ENCODE measurements around the gene PPP1R1C.
"Not testable (repeated sequence)": the region's sequence is repeated elsewhere in the genome, so short reads cannot be mapped to it uniquely, and the experiment has no call there.

The PPP1R1C gene
- total RNA-seq = 0 to 0.10 (median 0.03) reads per million in 18 experiments

DNA sequence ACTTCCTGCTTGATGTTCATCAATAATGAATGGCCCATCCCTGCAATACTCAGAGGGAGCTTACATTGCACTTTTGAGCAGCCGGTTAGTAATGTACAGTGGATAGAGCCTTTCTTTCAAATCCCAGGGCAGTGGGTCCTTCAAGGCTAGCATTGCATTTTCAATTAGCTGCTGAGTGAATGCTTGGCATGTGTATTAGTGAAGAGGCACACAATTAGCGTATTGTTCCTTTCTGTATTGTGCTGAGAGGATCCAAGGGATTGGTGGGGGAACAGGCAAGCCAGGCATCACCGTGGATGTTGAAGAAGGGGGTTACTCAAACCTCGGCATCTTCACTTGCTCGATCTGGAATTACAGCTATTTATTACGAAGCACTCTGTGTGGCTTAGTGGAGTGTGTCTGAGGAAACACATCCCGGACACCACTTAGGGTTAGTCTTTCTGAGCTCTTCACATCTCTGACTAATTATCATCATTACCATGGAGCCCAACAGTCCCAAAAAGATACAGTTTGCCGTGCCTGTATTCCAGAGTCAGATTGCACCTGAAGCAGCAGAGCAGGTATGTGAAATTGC, at the start of gene PPP1R1C:
Gene PPP1R1C, plus strand, starts transcription at position 222 of the 574 bp plus-strand sequence. Its CDS starts 258 bp downstream, at position 480.
- no peak for DNase-seq

DNA sequence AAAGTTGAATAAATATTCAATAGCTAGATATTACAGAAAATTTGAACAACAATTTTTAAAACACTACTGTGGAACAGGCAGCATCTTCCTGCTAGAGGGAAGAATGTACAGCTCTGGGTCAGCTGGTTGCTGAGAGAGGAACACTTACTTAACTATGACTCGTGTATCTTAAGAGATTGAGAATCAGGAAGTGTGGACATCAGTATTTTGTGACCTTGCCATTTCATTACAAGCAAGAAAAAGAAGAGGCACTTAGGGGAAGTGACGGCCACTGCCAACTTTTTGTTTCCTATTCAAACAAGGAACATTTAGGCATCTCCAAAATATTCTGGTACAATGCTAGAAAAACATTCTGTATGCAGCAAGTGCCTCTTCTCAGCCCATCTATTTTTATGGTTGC, 48.2 kb upstream of the PPP1R1C start:
- peak; percentile 89 to 93 for DNase-seq

DNA sequence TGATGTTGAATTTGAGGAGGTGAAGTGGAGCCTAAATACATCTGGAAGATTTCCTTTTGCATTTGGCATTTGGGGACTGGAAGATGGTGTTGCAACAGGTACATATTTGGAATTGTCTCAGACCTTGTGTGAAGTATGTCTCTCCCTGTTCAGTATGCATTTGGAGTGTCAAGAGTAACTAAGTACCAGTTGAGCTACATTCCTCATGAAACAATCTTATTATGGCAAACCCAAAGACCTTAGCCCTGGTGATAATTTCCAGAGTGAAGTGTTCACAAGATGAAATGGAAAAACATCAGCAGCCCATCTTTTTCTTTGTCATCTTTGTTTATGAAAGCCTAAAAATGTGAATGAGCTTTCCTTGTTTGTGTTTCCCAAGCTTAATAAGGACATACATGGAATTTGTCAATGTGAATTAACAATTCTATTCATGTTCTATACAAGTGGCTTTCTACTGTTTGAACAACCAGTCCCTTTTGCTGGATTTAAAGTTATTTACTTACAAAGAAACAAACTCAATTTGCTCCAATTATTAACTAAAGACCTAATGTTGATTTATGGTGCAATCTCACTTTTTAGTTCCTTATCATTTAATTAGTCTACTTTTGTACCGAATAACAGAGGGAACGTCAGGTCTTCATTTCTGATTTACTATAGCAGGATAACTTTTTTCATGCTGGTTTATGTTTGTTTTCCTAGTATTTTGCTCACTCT, 42.1 kb upstream of the PPP1R1C start:
- DNase-seq = no peak

- DNase-seq = no peak
These were observed 41.3 kb upstream of the PPP1R1C start for GRCh38 chr2:181944164-181944913.

DNA sequence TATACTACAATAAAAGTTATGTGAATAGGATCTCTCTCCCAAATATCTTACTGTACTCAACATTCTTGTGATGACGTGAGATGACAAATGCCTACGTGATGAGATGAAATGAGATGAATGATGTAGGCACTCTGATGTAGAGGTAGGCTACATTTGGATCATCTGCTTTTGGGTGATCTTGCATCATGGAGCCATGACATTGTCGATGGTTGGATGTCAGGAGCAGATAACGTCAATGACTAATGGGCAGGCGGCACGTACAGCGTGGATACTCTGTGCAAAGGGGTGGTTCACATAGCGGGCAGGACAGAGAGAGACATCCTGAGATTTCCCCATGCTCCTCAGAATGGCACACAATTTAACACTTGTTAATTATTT, 40.8 kb upstream of the PPP1R1C start:
- DNase-seq = no peak

DNA sequence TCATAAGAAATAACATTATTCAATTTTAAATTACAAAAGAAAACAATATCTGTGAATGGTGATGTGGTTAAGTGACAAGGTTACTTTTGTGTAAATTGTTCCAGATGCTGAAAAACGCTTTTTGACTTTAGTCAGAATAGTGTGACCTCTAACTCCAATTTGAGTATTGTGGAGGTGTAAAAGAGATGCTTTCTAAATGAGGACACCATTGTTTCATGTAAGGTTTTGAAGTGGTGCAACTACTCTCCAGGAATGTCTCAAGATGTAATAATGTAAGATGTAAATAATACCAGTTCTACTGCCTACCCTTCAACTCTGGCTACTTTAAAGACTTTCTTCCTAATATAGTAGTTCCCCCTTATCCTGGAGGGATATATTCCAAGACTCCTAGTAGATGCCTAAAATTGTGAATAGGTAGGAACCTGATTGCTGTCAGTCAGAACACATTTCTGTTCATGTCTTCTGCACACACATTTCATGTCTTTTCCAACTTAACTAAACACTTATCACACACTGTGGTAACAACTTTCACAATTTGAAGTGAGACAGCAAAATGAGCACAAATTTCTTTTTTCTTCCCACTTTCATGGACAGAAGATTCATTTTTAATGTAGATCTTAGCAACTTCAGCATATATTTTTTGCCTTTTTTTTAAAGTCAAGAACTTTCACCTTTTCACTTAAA, 39.1 kb upstream of the PPP1R1C start:
- no peak for DNase-seq

GRCh38 chr2:181947273-181947672, 38.4 kb upstream of the PPP1R1C start:
- DNase-seq = no peak

DNA sequence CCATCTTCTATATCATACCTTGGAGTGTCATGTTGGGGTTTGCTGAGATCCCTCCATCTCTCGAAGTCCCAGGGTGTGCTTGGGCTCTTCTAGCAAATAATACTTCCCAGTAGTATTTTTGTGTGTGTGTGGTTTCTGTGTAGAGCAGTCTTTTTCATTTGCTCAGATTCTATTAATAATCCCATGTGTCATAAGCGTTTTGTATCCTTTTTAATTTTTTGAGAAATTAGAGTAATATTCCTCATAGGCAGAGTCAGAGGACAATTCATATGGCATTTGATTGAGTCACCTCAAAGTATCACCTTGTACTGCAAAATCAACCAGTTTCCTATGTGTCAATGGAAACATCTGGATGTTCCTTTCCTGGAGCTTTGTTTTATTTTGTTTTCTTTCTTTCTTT, 37.4 kb upstream of the PPP1R1C start:
- DNase-seq = no peak

- no peak for DNase-seq
These were observed 36.6 kb upstream of the PPP1R1C start for GRCh38 chr2:181949047-181949446.

DNA sequence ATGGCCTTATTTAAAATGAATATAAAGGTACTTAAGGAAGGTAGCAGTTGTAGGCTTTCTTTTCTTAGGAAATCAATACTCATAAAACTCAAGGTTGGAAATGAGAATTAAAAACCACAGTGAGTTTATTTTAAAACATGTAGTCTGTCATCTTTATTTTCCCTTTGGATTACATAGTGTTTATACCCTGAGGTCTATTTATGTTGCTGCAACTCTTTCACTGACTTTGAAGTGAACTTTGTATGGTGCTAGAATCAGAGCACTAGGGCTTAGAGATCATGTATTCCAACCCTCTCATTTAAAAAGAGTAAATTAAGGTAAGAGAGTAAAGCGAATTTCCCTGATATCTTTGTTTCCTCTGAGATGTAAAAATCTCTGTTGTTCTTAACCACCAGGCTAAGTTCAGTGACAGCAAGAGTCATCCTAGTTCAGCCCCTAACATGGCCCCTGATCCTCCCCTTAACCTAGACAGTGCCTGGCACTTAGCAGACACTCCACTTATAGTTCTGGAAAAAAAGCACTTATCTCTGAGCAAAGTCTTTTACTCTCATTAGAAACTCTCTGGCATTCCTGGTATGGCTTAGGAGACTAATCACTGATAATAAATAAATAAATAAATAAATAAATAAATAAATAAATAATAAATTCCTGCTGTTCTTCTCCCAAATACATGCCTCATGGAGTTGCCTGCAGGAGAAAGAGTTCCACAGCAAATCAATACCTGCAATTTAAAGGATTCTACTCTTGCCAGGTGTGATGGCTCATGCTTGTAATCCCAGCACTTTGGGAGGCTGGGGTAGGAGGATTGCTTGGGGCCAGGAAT, 33.0 kb upstream of the PPP1R1C start:
- DNase-seq = no peak

DNA sequence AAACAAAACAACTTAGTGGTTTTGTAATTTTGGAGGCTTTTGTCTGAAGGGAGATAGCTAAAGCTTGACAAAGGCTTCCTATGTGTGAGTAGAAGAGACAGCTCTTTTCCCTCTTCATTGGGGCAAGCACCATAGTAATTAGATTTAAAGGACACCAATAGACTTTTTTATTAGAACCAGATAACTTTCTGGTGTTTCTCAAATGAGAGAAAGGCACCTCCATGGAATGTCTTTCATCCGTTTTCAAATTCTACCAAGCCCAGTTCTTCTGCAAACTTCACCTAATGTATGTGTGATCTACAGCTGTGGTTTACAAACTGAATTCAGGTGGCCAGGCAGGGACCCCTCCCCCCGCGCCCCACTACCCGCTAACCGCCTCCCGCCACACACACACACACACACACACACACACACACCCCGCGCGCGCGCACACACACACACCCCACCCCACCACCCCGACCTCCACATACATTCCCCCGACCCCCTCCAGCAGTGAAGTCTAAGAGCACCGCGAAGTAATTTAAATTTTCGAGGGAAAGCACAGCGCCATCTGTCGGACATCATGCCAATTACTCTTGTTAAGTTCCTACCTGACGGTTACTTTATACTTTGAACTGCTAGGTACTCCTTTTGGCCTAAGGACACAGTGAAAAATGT, 31.6 kb upstream of the PPP1R1C start:
- peak; percentile 49 to 72 for DNase-seq

- no peak for DNase-seq
These were observed 31.1 kb upstream of the PPP1R1C start for GRCh38 chr2:181954538-181954883.

DNA sequence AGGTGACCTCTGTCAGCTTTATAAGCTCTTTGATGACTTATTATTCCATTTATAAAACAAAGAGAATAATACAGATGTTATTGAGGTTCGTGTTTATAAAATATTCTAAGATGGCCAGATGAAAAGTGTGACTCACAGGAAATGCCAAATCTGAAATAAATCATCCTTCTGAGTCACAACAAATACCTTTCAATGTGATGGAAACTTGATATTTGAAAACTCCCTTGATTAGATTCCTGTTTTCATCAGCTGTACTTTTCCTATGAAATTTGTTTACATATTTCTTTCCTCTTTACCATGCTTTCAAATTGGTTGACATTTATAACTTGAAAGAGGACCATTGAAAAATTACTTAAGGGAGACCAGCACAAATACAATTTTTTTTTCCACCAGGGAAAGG, 30.6 kb upstream of the PPP1R1C start:
- DNase-seq = no peak

DNA sequence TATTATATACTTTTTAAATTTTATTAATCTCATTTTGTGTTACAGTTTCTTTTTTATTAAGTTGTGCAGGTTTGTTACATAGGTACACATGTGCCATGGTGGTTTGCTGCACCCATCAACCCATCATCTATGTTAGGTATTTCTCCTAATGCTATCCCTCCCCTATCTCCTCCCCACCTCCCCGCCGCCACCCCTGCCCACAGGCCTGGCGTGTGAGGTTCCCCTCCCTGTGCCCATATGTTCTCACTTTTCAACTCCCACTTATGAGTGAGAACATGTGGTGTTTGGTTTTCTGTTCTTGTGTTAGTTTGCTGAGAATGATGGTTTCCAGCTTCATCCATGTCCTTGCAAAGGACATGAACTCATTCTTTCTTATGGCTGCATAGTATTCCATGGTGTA, 29.8 kb upstream of the PPP1R1C start:
- DNase-seq = not testable (repeated sequence)

GRCh38 chr2:181957668-181958067, 28.0 kb upstream of the PPP1R1C start:
- DNase-seq = no peak

DNA sequence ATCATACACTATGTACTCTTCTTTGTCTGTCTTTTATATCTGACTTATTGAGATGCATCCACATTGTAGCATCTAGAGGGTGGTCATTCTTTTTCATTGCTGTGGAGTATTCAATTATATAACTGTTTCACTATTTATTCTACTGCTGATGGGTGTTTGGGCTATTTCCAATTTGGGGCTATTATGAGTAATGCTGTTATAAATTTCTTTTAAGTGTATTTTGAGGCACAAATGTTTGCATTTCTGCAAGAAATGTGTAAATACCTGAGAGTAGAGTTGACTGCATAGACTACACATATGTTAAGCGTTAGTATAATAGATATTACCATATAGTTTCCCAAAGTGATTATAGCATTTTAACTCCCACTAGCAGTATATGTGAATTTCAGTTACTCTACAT, 26.9 kb upstream of the PPP1R1C start:
- no peak for DNase-seq

- no peak for DNase-seq
These were observed 26.1 kb upstream of the PPP1R1C start for GRCh38 chr2:181959508-181959907.

- not testable (repeated sequence) for DNase-seq
These were observed 24.5 kb upstream of the PPP1R1C start for GRCh38 chr2:181961167-181961566.

GRCh38 chr2:181962142-181962541, 23.5 kb upstream of the PPP1R1C start:
- no peak for DNase-seq

GRCh38 chr2:181970160-181970794, 15.4 kb upstream of the PPP1R1C start:
- DNase-seq = no peak

GRCh38 chr2:181971032-181971431, 14.6 kb upstream of the PPP1R1C start:
- DNase-seq = no peak

Data from inflammatory macrophage (primary cell).